Urinary bladder (tissue), 4 donors: ENCODE results near the gene OR10H5. TPM values are rescaled to one million over a fixed set of nuclear protein-coding genes. Genes with fewer than 3 reads are reported as not detected.
"Not testable (repeated sequence)": the region's sequence is repeated elsewhere in the genome, so short reads cannot be mapped to it uniquely, and the experiment has no call there.

Experiments
- DNase-seq: peaks from one replicate; pipeline ENCODE4 v3.0.0-alpha.2; 2015; ENCODE audit errors: extremely low spot score
- H3K27ac ChIP-seq: one replicate; pipeline ENCODE4 v1.5.1; 2013; ENCODE audit warnings: low read depth, mild to moderate bottlenecking, moderate library complexity
- H3K36me3 ChIP-seq: one replicate; pipeline ENCODE4 v1.6.1; 2013; ENCODE audit warnings: mild to moderate bottlenecking, moderate library complexity; ENCODE audit not compliant: insufficient read depth
- H3K4me1 ChIP-seq: one replicate; pipeline ENCODE4 v1.6.1; 2013; ENCODE audit warnings: mild to moderate bottlenecking, moderate library complexity; ENCODE audit not compliant: insufficient read depth
- H3K4me3 ChIP-seq: one replicate; pipeline ENCODE4 v1.5.1; 2013; ENCODE audit warnings: low read depth, low read length
- WGBS: extraction: QIAGEN DNeasy Blood & Tissue Kit; methylation state at CpG from one replicate; pipeline ENCODE4 v1.1.7; 2013; 5-methylcytosine and 5-hydroxymethylcytosine counted together
- polyA plus RNA-seq: library from polyadenylated mRNA; stranded (reverse); fragments of 200-250 nt; gene quantifications from one replicate; pipeline ENCODE4 v1.2.3, GENCODE V29; 2013
- total RNA-seq: library from RNA; depleted of rRNA; stranded (reverse); fragments of >200 nt; gene quantifications from one replicate; pipeline ENCODE4 v1.2.3, GENCODE V29; 2014
- donor health status: healthy with polysubstance abuse.
- donor health status: healthy.

OR10H5 gene
- total and polyA plus RNA-seq, 2 donors: 0.01 TPM; not detected in 1

DNA sequence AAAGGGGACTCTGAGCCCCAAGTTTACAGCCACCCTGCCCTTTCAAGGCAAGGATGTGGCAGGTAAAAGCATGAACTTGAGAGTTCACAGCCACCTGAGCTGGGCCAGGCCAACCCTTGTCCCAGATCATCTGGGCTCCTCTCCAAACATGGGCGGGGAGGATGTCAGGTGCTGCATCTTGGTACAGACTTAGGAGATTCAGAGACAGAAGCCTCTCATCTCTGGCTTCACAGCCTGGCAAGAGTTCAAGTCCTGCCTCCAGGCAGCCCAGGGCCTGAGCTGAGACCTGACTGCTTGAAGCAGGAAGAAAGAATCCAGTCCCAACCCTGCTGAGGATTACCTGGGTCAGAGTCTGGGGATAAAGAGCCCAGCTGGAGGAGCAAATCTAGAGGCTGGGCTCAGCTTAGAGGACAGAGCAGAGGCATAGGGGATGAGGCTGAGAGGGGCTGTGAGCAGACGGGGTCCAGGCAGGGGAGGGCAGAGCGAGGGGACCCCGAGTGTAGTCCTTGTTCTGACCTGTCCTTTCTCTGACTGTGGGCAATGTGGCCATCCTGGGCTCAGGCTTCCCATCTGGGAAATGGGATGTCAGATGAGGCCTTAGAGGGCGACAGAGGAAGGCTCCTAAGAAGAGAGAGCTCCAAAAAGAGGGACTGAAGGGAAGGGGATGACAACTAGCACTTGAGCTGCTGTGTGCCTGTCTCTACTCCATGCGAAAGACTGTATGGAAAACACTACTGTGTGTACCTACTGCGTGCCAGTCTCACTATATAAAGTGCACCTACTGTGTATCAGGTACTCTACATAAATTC is 6.6 kb upstream of the OR10H5 start:
- Histone ChIP-seq H3K27ac (no peak overlapping the region), H3K4me3 (no peak overlapping the region), H3K36me3 (no peaks in the 10 kb centered on the region), H3K4me1 (no peaks in the 10 kb centered on the region)
- 75% methylated on average over 7 of the region's 7 CpGs for whole genome bisulfite sequencing
- no peak for DNase-seq

DNA sequence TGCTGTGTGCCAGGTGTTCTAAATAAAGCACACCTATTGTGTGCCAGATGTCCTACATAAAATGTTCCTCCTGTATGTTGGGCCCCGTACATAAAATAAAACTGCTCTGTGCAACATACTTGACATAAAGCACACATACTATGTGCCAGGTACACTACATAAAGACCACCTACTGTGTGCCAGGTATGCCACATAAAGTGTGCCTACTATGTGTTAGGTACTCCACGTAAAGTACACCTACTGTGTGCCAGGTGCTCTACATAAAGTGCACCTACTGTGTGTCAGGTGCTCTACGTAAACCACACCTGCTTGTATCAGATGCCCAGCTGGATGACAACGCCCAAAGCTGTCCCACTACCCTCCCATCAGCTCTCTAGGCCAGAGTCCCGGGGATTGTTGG is 5.8 kb upstream of the OR10H5 start:
- no peaks in the 10 kb centered on the region for H3K36me3 ChIP-seq

DNA sequence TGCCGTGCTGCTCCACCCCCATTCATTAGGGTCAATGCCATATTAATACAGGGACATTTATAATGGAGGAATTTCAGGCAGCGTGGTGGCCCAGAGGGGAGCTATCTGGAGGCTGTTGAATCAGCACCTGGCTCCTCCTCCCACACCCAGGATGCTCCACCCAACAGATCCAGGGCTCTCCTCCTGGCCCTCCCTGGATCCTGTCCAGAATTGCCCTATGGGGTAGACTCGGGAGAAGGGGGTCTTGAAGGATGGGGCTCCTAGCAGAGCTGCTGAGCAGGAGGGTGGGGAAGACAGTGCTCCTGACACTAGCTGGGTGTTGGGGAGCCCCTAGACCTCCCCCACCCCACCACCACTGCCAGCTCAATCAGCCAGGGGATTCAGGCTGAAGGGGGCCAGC is 5.2 kb upstream of the OR10H5 start:
- no peak for DNase-seq
- H3K4me1 ChIP-seq: no peaks in the 10 kb centered on the region
- WGBS: 73% methylated on average over 3 of the region's 3 CpGs
- H3K27ac ChIP-seq: no peak overlapping the region
- no peak overlapping the region for H3K4me3 ChIP-seq
- H3K36me3 ChIP-seq: no peaks in the 10 kb centered on the region

More for the DNA sequence above, 5.8 kb upstream of the OR10H5 start:
- no peak for DNase-seq
- no peaks in the 10 kb centered on the region for H3K4me1 ChIP-seq
- no peak overlapping the region for H3K27ac ChIP-seq
- 81% methylated on average over 5 of the region's 5 CpGs for WGBS
- no peak overlapping the region for H3K4me3 ChIP-seq

DNA sequence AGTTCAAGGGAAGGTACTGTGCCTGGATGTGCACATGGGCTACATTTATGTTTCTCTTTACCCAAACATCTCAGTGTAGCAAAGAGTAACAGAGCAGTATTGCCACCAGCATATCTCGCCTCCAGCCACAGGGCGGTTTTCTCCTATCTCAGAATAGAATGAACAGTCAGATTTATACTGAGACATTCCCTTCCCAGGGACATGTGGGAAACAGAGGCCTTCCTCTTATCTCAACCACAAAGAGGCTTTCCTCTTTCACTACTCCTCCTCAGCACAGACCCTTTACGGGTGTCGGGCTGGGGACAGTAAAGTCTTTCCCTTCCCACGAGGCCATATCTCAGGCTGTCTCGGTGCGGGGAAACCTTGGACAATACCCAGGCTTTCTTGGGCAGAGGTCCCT is 4.6 kb upstream of the OR10H5 start:
- H3K4me3 ChIP-seq, H3K36me3 ChIP-seq, H3K4me1 ChIP-seq, H3K27ac ChIP-seq, DNase-seq: not testable (repeated sequence)
- WGBS: 33% methylated on average over 7 of the region's 7 CpGs

DNA sequence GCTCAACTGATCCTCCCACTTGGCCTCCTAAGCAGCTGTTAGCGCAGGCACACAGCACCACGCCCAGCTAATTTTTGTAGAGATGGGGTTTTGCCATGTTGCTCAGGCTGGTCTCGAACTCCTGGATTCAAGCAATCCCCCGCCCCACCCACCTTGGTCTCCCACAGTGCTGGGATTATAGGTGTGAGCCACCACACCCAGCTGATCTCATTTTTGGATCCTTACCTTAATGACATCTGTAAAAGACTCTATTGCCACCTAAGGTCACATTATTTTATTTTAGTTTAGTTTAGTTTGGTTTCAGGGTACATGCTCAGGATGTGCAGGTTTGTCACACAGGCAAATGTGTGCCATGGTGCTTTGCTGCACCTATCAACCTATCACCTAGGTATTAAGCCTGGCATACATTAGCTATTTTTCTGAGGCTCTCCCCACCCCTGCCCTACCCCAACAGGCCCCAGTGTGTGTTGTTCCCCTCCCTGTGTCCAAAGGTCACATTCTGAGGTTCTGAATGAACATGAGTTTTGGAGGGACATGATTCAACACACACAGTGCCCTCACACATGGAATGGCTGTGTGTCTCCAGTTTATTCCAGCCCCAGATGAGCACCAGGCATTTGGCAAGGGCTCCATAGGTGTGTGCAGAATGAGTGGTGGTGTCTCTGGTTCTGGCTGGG is 1.3 kb downstream of the OR10H5 start:
- no peaks in the 10 kb centered on the region for H3K36me3 ChIP-seq
- WGBS: 67% methylated on average over 4 of the region's 4 CpGs
- H3K27ac ChIP-seq: no peak overlapping the region
- no peak for DNase-seq
- no peaks in the 10 kb centered on the region for H3K4me1 ChIP-seq
- H3K4me3 ChIP-seq: no peak overlapping the region

DNA sequence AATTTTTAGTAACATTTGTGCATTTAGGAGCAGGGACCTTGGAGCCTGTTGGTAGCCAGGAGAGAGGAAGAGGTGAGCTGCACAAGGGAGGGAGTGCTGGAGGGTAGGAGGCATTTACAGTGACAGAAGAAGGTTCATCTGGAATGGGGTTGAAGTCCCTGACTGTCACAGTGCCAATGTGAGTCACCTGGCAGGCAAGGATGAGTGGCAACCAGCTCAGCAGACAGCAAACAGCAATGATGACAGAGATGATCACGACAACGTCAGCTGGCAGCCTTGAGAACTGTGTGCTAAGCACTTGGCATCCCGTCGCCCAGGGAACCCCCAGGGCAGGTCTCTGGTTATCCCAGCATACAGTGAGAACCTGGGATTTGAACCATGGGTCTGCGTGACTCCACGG is 2.6 kb downstream of the OR10H5 start:
- DNase-seq: no peak
- WGBS: 53% methylated on average over 6 of the region's 6 CpGs
- H3K4me3 ChIP-seq: no peak overlapping the region
- no peak overlapping the region for H3K27ac ChIP-seq
- no peaks in the 10 kb centered on the region for H3K36me3 ChIP-seq
- no peaks in the 10 kb centered on the region for H3K4me1 ChIP-seq

DNA sequence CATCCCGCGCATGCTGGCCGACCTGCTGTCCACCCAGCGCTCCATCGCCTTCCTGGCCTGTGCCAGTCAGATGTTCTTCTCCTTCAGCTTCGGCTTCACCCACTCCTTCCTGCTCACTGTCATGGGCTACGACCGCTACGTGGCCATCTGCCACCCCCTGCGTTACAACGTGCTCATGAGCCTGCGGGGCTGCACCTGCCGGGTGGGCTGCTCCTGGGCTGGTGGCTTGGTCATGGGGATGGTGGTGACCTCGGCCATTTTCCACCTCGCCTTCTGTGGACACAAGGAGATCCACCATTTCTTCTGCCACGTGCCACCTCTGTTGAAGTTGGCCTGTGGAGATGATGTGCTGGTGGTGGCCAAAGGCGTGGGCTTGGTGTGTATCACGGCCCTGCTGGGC is 6.8 kb downstream of the OR10H5 start:
- WGBS: 92% methylated on average over 18 of the region's 18 CpGs
- not testable (repeated sequence) for H3K4me3 ChIP-seq, H3K36me3 ChIP-seq, H3K27ac ChIP-seq, H3K4me1 ChIP-seq, DNase-seq

DNA sequence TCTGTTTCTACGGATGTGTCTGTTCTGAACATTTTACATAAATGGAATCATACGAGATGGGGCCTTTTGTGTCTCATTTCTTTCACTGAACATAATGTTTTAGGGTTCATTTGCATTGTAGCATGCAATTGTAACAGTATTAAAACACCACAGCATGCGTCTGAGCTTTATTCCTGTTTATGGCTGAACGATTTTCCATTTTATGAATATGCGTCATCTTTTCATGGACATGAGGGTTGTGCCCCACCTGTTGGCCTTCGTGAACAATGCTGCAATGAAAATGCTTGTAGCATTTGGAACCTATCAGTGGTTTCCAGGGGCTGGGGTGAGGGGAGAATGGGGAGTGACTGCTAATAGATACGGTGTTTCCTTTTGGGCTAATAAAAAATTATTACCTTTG is 22.9 kb downstream of the OR10H5 start:
- H3K4me3 ChIP-seq: no peak overlapping the region
- H3K27ac ChIP-seq: no peak overlapping the region
- H3K36me3 ChIP-seq: no peaks in the 10 kb centered on the region
- DNase-seq: no peak
- 38% methylated on average over 7 of the region's 7 CpGs for WGBS
- H3K4me1 ChIP-seq: no peaks in the 10 kb centered on the region

DNA sequence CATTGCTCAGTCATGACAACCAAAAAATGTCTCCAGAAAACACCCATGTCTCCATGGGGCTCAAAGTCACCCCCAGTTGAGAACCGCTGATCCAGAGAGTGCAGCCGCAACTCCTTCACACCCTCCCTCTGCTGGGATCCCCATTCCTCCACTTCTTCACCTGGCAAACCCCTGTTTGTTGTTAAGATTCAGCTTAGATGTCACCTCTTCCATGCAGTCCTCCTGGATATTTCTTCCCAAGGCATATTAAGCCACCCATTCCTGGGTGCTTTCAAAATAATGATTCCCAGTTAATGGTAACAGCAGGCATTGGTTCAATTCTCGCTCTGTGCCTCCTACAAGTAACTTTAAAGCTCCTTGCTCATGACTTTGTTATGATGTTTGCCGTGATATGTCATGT is 24.0 kb downstream of the OR10H5 start:
- H3K4me1 ChIP-seq: no peaks in the 10 kb centered on the region
- H3K27ac ChIP-seq: no peak overlapping the region
- no peaks in the 10 kb centered on the region for H3K36me3 ChIP-seq
- 84% methylated on average over 4 of the region's 4 CpGs for WGBS
- H3K4me3 ChIP-seq: no peak overlapping the region
- DNase-seq: no peak

DNA sequence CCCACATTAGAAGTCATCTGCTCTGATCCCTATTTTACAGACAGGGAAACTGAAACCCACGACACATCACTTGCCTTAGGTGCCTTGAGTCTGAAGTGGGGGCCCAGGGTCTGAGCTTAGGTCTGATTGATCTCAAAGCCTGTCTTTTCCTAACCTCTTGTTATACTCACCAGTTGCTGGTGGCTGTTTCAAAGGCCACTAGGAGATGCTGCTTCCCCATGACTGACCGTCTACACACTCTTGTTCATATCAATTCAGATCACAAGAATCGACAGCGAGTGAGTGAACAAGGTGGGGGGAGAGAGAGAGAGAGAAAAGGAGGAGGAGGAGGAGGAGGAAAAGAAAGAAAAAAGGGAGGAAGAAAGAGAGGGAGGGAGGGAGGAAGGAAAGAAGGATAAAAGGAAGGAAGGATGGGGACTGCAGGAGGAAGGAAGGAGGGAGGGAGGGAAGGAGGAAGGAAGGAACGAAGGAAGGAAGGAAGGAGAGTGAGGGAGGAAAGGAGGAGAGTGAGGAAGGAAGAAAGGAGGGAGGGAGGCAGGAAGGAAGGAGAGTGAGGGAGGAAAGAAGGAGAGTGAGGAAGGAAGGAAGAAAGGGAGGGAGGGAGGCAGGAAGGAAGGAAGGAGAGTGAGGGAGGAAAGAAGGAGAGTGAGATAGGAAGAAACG is 24.7 kb downstream of the OR10H5 start:
- no peak for DNase-seq
- 50% methylated on average over 6 of the region's 6 CpGs for WGBS

DNA sequence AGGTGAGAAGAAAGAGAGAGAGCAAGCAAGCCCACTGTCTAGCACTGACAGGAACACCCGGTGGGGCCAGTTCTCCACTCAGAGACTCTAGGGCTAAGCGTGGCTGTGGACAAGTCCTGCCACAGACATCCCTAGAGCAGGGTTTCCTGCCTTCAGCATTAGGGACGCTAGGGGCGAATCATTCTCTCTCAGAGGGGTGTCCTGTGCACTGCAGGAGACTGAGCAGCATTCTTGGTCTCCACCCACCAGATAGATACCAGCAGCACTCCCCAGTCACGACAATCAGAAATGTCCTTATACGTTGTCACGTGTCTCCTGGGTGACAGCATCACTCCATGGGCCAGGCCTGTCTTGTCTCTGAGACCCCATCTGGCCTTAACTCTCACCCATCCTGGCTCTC is 26.5 kb downstream of the OR10H5 start:
- Histone ChIP-seq H3K4me3 (no peak overlapping the region), H3K4me1 (no peaks in the 10 kb centered on the region), H3K36me3 (no peaks in the 10 kb centered on the region), H3K27ac (no peak overlapping the region)
- no peak for DNase-seq
- 47% methylated on average over 7 of the region's 7 CpGs for WGBS

More for the DNA sequence above, 24.7 kb downstream of the OR10H5 start:
- Histone ChIP-seq H3K36me3 (no peaks in the 10 kb centered on the region), H3K4me1 (no peaks in the 10 kb centered on the region), H3K27ac (no peak overlapping the region), H3K4me3 (no peak overlapping the region)

DNA sequence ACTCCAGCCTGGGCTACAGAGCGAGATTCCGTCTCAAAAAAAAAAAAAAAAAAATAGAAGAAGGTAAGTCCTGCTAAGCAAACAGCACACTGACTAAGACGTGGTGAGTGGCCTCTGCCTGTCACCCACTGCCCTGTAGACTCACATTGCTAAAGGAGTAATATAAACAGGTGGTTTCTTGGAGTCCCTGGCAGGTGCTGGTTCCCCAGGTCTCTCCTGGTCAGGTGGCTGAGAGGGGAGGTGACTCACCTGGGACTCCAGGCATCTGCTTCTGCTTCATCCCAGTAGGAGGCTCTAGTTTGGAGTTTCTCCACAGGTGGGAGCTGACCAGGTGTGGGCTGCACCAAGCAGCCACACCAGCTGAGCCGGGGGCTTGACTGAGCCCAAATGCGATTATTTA is 27.8 kb downstream of the OR10H5 start, which contains the start of gene OR10H1:
OR10H1 (minus strand) TSS at position 359 of the 400 bp plus-strand sequence. CDS start 7,627 bp downstream, outside the sequence.
- 74% methylated on average over 5 of the region's 5 CpGs for WGBS
- no peak for DNase-seq
- no peak within 1 kb of the TSS for H3K4me3 ChIP-seq
- H3K36me3 ChIP-seq: no peaks in the 10 kb centered on the region
- no peak within 1 kb of the TSS for H3K27ac ChIP-seq
- H3K4me1 ChIP-seq: no peaks in the 10 kb centered on the region

DNA sequence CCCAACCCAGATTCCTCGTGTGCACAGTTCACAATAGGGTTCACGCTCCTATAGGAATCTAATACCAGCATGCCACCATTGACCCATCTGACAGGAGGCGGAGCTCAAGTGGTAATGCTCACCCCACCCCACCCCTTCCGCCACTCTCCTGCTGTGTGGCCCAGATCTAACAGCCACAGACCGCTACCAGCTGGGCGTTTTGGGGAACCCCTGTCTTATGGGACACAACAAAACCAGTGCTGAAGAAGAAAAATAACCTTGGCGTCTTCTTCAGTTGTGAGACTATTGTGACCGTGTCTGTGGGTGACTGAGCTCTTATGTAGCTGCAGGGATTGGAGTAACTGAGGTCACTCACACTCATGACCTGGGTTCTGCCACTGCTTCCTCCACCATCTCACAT is 33.2 kb downstream of the OR10H5 start:
- no peaks in the 10 kb centered on the region for H3K4me1 ChIP-seq
- 89% methylated on average over 8 of the region's 8 CpGs for WGBS
- no peak overlapping the region for H3K4me3 ChIP-seq
- no peaks in the 10 kb centered on the region for H3K36me3 ChIP-seq
- H3K27ac ChIP-seq: no peak overlapping the region
- no peak for DNase-seq

DNA sequence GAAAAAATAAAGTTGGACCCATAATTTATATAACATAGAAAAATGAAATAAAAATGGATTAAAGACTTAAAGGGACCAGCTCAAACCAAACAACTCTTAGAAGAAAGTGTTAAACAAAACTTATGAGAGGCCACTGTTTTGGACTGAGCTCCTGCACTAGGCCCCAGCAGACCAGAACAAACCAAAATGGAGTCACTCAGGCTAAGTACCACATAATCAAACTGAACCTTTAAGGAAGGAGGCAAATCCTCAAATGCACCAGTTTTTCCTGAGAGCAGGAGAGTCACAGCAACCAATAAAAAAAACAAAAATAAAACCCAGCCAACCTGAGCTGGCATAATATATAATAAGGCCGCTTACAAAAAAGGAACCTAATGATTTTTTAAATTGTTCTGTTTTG is 38.3 kb downstream of the OR10H5 start:
- DNase-seq: no peak
- no peaks in the 10 kb centered on the region for H3K4me1 ChIP-seq
- H3K4me3 ChIP-seq: no peak overlapping the region
- 90% methylated on average over 1 of the region's 1 CpG for WGBS
- no peak overlapping the region for H3K27ac ChIP-seq
- no peaks in the 10 kb centered on the region for H3K36me3 ChIP-seq
